GM21825 (cell line): ENCODE results near the gene GNG12.
"Not testable (repeated sequence)": the region's sequence is repeated elsewhere in the genome, so short reads cannot be mapped to it uniquely, and the experiment has no call there.

ENCODE experiments used
- ATAC-seq: cut with Tn5 transposase; IDR thresholded peaks from one replicate; pipeline ENCODE4 v1.9.1; 2021; ENCODE audit warnings: mild to moderate bottlenecking, moderate library complexity; ENCODE audit not compliant: unreplicated experiment

The GNG12 gene

DNA sequence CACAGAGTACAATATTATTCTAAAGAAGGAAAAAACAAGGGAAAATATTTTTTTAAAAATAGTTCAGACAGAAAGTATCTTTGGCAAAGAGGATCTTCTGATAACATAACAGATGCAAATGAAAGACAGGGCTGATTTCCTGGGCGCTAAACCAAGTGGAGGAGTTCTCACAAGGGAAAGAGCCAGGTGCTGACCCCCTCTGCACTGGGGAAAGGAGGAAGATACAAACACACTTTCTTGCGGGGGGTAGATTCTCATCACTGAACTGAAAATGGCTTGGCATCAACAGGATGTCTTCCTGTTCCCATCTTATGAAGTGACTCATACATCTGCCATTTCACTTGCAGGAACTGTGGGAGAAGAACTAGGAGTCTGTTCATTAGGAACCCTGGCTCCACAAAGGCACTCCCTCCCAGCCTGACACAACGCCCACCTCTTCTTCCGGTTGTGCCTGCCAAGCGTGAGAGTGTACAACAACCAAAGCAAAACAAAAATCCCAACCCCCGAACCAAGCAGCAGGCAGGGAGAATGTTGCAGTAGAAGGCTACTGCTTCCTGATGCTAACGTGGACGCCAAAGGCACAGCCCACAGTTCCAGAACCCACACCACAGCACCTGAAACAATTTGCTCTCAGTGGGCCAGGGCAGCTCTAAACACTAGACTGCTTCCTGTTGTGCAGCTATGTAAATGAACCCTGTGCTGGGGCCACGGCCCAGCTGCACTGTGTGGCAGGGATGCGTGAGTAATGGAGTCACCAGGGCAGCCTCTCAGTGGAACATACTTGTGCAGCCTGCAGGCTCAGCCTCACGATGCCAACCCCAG is 97.2 kb downstream of the GNG12 start:
- ATAC-seq = peak; percentile 93

DNA sequence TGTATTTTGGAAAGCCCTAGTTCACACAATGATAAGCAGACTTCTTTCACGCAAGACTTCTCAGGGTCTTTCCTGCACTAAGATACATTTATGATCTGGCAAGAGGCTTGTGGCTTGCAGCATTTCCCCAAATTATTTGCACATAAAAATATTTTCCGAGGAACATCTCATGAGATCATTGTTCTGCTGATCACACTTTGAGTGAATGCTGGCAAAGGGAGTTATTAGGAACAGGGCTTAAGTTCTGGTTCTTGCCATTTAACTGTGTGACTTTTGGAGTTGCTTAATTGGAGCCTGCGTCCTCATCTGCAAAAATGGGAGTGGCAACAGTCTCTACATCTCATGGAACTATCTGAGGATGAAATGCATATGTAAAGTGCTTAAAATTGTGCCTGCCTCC is 98.1 kb downstream of the GNG12 start:
- no peak for ATAC-seq

- ATAC-seq = no peak
Observed at GRCh38 chr1:67734323-67734690, 99.0 kb downstream of the GNG12 start.

DNA sequence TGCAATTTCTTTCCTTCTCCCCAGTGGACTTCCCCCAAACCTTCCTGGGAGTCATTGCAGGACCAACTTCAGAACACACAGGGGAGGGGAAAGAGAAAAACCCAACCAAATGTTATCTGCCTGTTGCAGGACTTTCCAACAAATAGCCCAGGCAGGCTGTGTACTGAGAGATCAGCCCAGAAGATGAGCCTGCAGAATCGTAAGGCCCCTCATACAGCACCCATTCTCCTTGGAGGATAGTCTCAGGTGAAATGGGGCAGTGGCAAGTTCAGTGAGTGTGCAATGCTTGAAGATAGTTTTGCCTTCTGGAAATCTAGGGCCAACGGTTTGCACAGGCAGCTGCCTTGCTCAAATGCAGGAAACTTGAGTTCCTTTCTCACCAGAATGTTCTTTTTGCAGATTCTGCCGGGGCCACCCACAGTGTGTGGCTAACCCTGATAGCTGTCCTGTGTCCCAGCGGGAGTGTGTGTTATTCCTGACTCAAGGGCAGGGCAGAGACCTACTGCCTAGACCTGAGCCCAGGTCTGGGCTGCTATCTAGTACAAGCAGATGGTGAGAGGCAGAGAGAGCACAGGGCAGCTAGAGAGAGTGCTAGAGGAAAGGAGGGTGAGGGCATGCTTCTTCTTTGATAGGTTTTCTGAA is 99.5 kb downstream of the GNG12 start:
- no peak for ATAC-seq

- ATAC-seq = peak; percentile 34
Observed at GRCh38 chr1:67732750-67733151, 100.5 kb downstream of the GNG12 start.

DNA sequence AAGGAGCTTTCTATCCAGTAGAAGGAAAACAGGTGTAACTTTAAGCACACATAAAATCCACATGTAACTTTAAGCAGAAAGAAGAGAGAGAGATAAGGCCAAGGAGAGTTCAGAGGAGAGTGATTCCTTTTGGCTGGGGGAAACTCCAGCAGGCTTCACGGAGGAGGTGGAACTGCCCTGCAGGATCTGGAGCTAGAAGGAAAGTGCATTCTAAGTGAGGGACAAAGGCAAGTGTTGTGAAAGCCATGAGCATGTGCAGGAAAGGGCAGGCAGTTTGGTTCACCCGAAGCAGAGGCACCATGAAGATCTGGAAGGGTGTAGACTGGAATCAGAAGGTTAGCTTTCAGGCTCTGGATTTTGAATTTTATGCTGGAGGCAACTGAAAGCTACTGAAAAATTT is 101.9 kb downstream of the GNG12 start:
- ATAC-seq = no peak

GRCh38 chr1:67730312-67730711 is 103.0 kb downstream of the GNG12 start:
- not testable (repeated sequence) for ATAC-seq

DNA sequence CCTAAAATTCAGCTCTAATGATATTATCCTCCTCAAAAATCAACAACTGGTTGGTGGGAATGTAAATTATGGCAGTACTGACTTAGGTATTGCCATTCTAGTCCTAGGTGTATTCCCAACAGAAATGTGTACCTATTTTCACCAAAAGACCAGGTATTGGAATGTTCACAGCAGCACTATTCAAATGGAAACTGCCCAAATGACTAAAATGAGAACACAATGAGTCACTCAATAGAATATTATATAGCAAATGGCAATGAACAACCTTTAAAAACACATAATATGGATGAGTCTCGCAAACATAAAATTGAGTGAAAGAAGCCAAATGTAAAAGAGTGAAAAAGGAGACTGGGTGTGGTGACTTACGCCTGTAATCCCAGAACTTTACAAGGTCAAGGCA is 103.4 kb downstream of the GNG12 start:
- no peak for ATAC-seq

DNA sequence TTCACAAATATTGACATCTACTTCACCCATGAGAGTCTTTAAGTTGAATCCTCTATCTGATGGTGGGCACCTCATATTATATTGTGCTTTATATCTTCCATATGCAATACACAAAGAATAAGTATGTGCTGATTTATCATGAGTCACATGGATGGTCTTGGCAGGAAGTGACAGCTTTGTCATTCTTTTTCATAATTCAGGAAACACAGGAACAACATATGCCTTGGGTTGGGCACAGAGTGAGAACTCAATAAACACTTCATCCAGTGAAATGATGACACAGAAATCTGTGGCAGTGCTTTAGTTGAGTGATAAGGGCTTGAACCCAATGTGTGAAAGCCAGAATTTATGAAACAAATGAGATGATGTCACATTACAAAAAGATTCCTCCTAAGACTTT is 107.0 kb downstream of the GNG12 start:
- ATAC-seq = no peak

- ATAC-seq = no peak
Observed at GRCh38 chr1:67724928-67725560, 108.2 kb downstream of the GNG12 start.

- peak; percentile 82 for ATAC-seq
Observed at GRCh38 chr1:67723620-67724019, 109.6 kb downstream of the GNG12 start.

GRCh38 chr1:67723126-67723525 is 110.1 kb downstream of the GNG12 start:
- ATAC-seq = no peak

DNA sequence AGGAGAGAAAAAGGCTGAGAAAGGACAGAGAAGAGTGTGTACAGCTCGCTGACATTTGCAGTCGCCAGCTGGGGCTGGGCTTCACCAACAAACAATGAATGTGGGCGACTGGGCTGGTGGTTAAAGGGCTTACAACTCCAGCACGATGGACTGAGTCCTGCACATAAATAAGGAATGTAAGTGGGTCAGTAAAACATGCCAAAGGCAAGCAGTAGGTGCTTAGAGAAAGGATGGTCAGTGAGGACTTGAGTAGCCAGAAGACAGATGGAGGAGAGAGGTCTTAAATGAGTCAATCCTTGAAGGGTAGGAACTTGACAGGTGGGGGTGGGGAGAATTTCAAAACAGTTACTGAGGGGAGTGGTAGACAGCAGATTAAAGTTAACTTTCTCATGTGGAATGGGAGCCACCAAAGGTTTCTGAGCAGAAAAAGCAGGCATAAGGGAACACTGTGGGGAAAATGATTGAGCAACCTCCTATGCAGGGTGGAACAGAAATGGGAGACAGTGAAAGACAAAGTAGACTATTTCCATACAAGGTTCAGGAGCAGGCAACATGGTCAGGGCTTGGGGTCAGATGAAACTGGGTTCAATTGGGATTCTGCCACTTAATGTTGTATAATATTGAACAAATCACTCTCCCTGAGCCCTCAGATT is 110.8 kb downstream of the GNG12 start:
- no peak for ATAC-seq

DNA sequence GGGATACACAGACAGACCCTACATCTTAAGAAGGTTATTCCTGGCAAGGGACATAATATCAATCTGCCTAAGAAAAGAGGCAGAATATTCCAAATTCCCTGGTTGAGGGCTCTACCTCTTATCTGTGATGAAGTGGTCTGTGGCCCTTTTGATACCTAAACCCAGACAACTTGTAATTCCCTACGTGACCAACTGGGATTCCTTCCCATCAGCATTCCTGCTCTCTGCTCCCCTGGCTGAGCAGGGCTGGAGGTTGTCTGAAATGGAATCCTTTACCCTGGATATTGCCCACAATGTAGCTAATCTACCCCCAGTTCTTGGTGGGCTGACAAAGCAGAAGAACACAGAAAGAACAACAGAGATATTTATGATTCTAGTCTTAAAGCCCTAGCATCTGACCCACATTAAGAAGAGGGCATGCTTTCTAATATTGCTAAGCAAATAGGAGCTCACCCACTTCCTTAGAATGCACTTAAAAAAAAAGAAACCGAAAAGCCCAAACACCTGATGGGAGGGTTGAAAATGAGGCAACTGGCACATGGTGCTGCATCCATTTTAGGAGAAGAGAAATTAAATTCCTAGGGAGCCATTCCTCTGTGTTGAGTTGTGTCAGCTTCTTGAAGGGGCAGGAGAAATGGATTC is 111.5 kb downstream of the GNG12 start:
- ATAC-seq = no peak

- no peak for ATAC-seq
Observed at GRCh38 chr1:67721112-67721511, 112.2 kb downstream of the GNG12 start.

- ATAC-seq = no peak
Observed at GRCh38 chr1:67719329-67720196, 113.7 kb downstream of the GNG12 start.

GRCh38 chr1:67717876-67718275 is 115.4 kb downstream of the GNG12 start:
- no peak for ATAC-seq

DNA sequence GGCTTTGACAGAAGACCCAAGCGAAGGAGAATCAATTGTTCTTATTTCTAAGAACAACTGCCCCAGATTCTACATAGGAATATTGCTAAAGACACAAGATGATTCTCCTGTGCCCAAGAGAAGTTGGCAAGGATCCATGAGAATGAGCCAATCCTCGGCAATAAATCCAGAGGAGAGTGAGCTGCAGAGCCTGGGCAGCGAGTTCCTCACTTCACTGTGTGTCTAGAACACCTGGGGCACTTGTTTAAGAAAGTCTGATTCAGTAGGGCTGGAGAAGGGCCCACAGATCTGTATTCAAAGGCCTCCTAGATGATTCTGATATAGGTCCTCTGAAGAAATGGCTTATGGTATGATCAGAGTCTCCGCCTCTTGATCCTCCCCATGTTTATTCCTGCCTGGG is 116.5 kb downstream of the GNG12 start:
- ATAC-seq = no peak

DNA sequence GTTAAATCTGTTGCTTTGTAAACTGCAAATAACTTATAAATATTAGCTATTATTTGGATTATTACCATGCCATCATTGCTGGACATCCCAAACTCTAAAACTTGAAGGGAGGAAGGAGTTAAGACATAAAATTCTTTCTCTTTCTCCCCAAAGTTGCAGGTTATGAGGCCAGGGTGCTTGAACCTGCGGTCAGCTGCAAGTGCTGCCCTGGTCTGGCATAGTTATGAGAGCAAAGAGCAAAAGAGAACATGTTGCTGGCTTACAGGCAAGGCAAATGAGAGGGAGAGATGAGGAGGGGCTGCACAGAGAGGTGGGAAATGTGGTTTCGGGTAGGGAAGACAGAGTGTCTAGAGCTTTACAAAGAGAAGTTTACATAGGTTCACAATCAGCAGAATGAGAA is 117.4 kb downstream of the GNG12 start:
- no peak for ATAC-seq
